HG03097 (cell line): ENCODE results near the gene CNOT6.

ENCODE experiments used
- ATAC-seq: cut with Tn5 transposase; IDR thresholded peaks from one replicate; pipeline ENCODE4 v1.9.1; 2021; ENCODE audit not compliant: unreplicated experiment, low FRiP score

The CNOT6 gene

GRCh38 chr5:180613814-180614188, 119.6 kb downstream of the CNOT6 start:
- ATAC-seq = no peak

DNA sequence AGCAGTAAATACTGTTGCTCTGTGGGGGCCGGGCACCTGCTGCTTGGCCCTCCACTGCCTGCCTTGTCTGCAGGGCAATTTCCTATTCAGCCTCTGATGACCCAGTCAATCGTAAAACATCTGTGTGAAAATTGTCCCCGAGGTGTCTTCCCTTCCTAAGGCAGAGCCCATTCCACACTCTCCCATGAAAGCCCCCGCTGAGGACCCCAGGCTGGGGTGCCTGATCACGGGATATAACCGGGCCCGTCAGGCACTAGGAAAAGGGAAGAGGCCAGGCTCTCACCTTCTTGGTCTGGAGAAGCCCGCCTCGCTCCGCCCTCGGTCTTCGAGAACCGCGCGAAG, 124.3 kb downstream of the CNOT6 start:
- no peak for ATAC-seq

- ATAC-seq = no peak
Observed at GRCh38 chr5:180618829-180619562, 124.8 kb downstream of the CNOT6 start.

GRCh38 chr5:180619563-180619915, 125.4 kb downstream of the CNOT6 start:
- no peak for ATAC-seq

DNA sequence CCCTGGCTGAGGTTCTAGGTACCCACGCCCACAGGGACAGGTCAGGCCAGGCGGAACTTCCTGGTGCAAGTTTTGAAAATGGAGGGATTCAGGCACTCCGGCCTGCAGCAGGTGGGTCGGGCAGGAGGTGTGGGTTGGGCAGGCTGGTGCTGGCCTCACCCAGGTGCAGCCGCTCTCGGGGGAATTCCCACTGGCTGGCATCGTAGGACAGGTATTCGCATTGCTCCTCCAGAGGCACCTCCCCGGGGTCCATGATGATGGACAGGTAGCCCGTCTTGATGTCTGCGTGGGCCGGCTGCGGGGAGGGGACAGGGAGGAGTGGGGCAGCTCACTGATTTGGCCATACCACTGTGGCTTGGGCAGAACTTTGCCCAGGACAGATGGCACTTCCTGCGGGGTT, 125.8 kb downstream of the CNOT6 start:
- ATAC-seq = no peak

DNA sequence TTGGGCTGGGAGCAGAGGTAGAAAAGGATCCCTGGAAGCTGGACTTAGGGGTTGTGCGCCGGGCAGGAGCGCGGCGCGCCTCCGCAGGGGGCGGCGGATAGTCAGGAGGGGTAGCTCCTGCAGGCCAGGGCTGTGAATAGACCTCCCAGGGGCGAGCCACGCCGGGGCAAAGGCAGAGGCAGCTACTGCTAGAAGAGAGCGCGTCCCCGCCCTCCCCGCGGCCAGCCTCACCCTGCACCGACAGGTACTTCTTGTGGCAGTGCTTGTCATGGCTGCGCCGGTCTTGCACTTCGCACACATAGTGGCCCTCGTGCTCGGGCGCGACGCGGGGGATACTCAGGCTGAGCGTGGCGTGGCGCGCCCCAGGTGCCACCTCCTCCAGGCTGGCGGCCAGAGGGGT, 127.1 kb downstream of the CNOT6 start:
- ATAC-seq = no peak

GRCh38 chr5:180622910-180623309, 128.7 kb downstream of the CNOT6 start:
- no peak for ATAC-seq

GRCh38 chr5:180623411-180623834, 129.2 kb downstream of the CNOT6 start:
- no peak for ATAC-seq

DNA sequence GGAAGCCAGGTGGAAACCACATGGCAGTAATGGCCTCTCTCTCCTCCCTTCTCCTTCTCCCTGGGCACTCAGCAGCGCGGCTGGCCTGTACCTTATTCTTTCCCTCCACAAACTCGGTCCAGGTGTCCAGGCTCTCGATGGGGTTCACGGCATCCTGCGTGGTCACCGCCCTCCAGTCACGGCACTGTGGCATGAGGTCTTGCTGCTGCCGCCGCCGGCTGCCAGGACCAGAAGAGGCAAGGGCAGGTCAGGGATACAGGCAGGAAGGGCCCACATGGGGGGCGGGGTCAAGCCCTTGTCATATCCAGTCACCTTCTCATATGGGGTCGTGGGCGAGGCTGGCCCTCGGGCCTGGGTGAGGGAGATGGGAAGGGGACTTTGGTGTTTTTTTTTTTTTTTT, 129.7 kb downstream of the CNOT6 start:
- ATAC-seq = no peak

GRCh38 chr5:180624587-180624986, 130.4 kb downstream of the CNOT6 start:
- no peak for ATAC-seq

DNA sequence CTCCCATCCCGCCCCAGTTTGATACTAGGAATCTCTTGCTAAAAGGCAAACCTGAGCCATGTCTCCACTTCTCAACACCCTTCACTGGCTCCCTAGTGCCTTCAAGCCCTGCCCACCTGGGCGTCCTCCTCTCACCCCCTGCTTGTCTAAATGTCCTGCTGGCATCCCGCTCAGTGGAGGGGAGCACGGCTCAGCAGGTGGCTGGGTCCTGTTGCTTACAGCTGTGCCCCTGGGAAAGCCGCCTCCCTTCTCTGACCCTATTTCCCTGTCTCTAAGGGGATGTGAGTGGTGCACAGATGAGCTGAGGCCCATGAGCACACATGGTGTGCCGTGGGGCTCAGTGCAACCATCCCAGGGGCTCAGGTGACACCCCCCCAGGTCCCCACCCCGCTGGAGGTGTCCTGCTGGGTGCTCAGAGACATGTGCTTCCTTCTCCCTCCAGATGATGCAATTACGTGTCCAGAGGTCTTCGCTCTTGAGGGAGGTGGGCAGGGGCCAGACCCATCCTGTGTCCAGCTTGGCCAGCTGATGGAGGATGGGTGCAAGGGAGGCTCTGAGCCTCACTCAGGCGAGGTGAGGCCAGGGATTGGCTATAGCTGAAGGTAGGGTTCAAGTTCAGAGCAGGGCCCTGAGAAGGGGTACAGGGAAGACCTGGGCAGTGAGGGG, 131.1 kb downstream of the CNOT6 start:
- no peak for ATAC-seq

- no peak for ATAC-seq
Observed at GRCh38 chr5:180625791-180626660, 131.8 kb downstream of the CNOT6 start.

GRCh38 chr5:180626661-180627385, 132.6 kb downstream of the CNOT6 start:
- ATAC-seq = no peak

DNA sequence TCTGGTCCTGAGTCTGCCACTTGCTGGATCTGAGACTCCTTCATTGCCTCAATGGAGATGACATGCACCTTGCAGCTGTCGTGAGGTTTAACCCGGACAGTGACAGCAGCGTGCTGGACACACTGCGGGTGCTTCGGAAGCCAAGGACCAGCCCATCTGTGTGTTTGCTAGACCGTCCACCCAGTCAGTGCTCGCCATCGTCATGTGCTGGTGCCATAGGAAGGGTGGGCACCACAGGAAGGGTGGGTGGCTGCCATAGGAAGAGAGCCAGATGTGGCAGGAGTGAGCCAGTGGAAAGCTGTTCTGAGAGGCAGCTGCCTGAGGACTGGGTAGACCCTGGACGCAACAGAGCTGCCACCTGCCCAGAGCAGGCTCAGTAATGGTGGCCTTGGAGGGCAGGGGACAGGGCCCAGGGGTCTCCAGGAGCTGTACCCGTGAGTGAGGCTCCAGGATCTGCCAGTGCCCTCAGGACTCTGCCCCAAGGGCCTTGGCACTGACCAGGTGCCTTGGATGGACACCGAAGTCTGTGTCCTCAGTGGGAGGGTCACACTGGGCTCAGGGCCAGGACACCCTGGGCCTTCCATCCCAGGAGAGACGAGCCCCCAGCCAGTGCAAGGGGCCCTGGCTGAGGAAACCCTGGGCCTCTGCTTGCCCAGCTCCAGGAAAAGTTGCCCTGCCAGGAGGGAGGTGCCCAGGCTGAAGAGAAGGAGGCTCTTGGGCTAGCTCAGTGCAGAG, 133.4 kb downstream of the CNOT6 start:
- no peak for ATAC-seq
